Body of pancreas (tissue), 4 donors: ENCODE data around the gene TMEM8B. TPM values are rescaled to one million over a fixed set of nuclear protein-coding genes. Genes with fewer than 3 reads are reported as not detected.

Experiments
- ATAC-seq: fragments of 150-250 bp; one replicate; pipeline ENCODE4 v1.9.1; 2016
- DNase-seq, 4 donors: peaks; one replicate each; pipeline ENCODE4 v3.0.0-alpha.2; 2019
- H3K27ac ChIP-seq, 4 donors: fragments of 200-600 bp; sonication (generic); 1 replicate in 3 of 4; 2 replicates in 1 of 4; pipeline versions ENCODE4 v1.5.1 to v1.6.1; 2016 to 2019; ENCODE audit warnings: mild to moderate bottlenecking in 1 of 4, mixed read lengths in 1 of 4, moderate library complexity in 1 of 4
- H3K27me3 ChIP-seq, 2 donors: fragments of 200-600 bp; sonication (generic); one replicate each; pipeline ENCODE4 v1.6.0; 2016; ENCODE audit warnings: mild to moderate bottlenecking in 1 of 2
- H3K36me3 ChIP-seq, 2 donors: fragments of 200-600 bp; sonication (generic); replicated peaks in 1 of 2; 2 replicates each; pipeline ENCODE4 v1.5.1; 2016; ENCODE audit warnings: low read depth in 2 of 2; ENCODE audit not compliant: insufficient read depth in 1 of 2
- H3K4me1 ChIP-seq: fragments of 200-600 bp; sonication (generic); one replicate; pipeline ENCODE4 v1.6.0; 2016
- H3K4me3 ChIP-seq, 2 donors: fragments of 200-600 bp; sonication (generic); 1 replicate in 1 of 2; 2 replicates in 1 of 2; pipeline ENCODE4 v1.5.1; 2016 to 2019
- H3K9me3 ChIP-seq, 3 donors: fragments of 200-600 bp; sonication (generic); 1 replicate in 2 of 3; 2 replicates in 1 of 3; pipeline ENCODE4 v1.5.1; 2016
- CTCF ChIP-seq, 7 experiments: fragments of 450-650 bp in 4 of 7; fragments of 200-600 bp in 3 of 7; sonication (generic) in 3 of 7; IDR thresholded peaks; one replicate each; pipeline ENCODE4 v1.5.1; 2016 to 2019; ENCODE audit warnings: antibody characterized with exemption in 7 of 7
- POLR2A ChIP-seq, 3 donors: fragments of 450-650 bp; IDR thresholded peaks; one replicate each; pipeline ENCODE4 v1.6.1; 2016; ENCODE audit warnings: antibody characterized with exemption in 3 of 3, mild to moderate bottlenecking in 2 of 3
- WGBS, 2 donors: methylation state at CpG; one replicate each; pipeline ENCODE4 v1.1.5; 2017; 5-methylcytosine and 5-hydroxymethylcytosine counted together
- intact Hi-C: fragments of 100-400 bp; cut with DNase I; formaldehyde crosslinking; loops from one replicate; pipeline ENCODE4 v1.15.1; 2023
- total RNA-seq, 2 donors: library from RNA; depleted of rRNA; stranded (reverse); fragments of >200 nt; gene quantifications; one replicate each; pipeline ENCODE4 v1.1.0, GENCODE V29; 2016

TMEM8B gene
- total RNA-seq, 2 donors from 2014 or later = 7.3 to 7.9 TPM

GRCh38 chr9:35856206-35856605 lies 27.2 kb downstream of the TMEM8B start:
- 54 to 76% methylated on average over 3 of the region's 3 CpGs for WGBS, 2 donors
- Histone ChIP-seq H3K27me3 (no peaks in the 10 kb centered on the region), H3K4me3 (no peak overlapping the region), H3K27ac (no peak overlapping the region), H3K9me3 (no peaks in the 10 kb centered on the region), H3K36me3 (no peaks in the 10 kb centered on the region), H3K4me1 (no peaks in the 10 kb centered on the region)
- no peak for TF ChIP-seq CTCF (IDR thresholded peaks at IDR 0.05)
- no peak for TF ChIP-seq POLR2A (IDR thresholded peaks at IDR 0.05)
- ATAC-seq (no peak), DNase-seq (no peak)
- intact Hi-C loops = no loop called here

GRCh38 chr9:35856882-35857281 lies 27.9 kb downstream of the TMEM8B start:
- Histone ChIP-seq H3K27me3 (peaks cover 0 to 4% of the 10 kb centered on the region in 2 donors), H3K4me1 (no peaks in the 10 kb centered on the region), H3K4me3 (no peak overlapping the region), H3K36me3 (no peaks in the 10 kb centered on the region), H3K27ac (no peak overlapping the region), H3K9me3 (no peaks in the 10 kb centered on the region)
- WGBS, 2 donors = 68 to 78% methylated on average over 4 to 5 of the region's 5 CpGs
- no peak for ATAC-seq
- intact Hi-C loops = no loop called here
- DNase-seq = no peak
- no peak for TF ChIP-seq CTCF (IDR thresholded peaks at IDR 0.05)
- no peak for TF ChIP-seq POLR2A (IDR thresholded peaks at IDR 0.05)

GRCh38 chr9:35858458-35858857 lies 29.4 kb downstream of the TMEM8B start:
- Histone ChIP-seq H3K9me3 (no peaks in the 10 kb centered on the region), H3K4me1 (no peaks in the 10 kb centered on the region), H3K4me3 (no peak overlapping the region), H3K27ac (no peak overlapping the region), H3K36me3 (no peaks in the 10 kb centered on the region), H3K27me3 (peaks cover 0 to 8% of the 10 kb centered on the region in 2 donors)
- ATAC-seq (no peak), DNase-seq (no peak)
- 53 to 59% methylated on average over 5 of the region's 5 CpGs for WGBS, 2 donors
- intact Hi-C loops = no loop called here
- no peak for TF ChIP-seq CTCF (IDR thresholded peaks at IDR 0.05)
- no peak for TF ChIP-seq POLR2A (IDR thresholded peaks at IDR 0.05)

GRCh38 chr9:35859310-35859989 lies 30.4 kb downstream of the TMEM8B start:
- ATAC-seq = peak; percentile 33
- no peak overlapping the region for H3K4me3 ChIP-seq
- TF ChIP-seq POLR2A (IDR thresholded peaks at IDR 0.05) (no peak), CTCF (IDR thresholded peaks at IDR 0.05) (no peak)
- no peaks in the 10 kb centered on the region for H3K9me3 ChIP-seq
- DNase-seq = peak in 2 of 4 donors; percentile 25 to 40
- peaks cover 0 to 8% of the 10 kb centered on the region in 2 donors for H3K27me3 ChIP-seq
- H3K27ac ChIP-seq = no peak overlapping the region
- H3K4me1 ChIP-seq = no peaks in the 10 kb centered on the region
- WGBS, 2 donors = 41 to 43% methylated on average over 16 of the region's 16 CpGs
- no peaks in the 10 kb centered on the region for H3K36me3 ChIP-seq
- intact Hi-C loops = no loop called here

GRCh38 chr9:35859990-35860339 lies 30.9 kb downstream of the TMEM8B start:
- no peak overlapping the region for H3K4me3 ChIP-seq
- H3K4me1 ChIP-seq = no peaks in the 10 kb centered on the region
- no peak for TF ChIP-seq CTCF (IDR thresholded peaks at IDR 0.05)
- no peak for TF ChIP-seq POLR2A (IDR thresholded peaks at IDR 0.05)
- WGBS, 2 donors = 37 to 40% methylated on average over 3 of the region's 3 CpGs
- H3K27ac ChIP-seq = no peak overlapping the region
- no peaks in the 10 kb centered on the region for H3K9me3 ChIP-seq
- ATAC-seq (no peak), DNase-seq (no peak)
- H3K36me3 ChIP-seq = no peaks in the 10 kb centered on the region
- intact Hi-C loops = no loop called here
- H3K27me3 ChIP-seq = peaks cover 0 to 8% of the 10 kb centered on the region in 2 donors
